ENCODE results near the gene GPC1.

GPC1 gene

DNA sequence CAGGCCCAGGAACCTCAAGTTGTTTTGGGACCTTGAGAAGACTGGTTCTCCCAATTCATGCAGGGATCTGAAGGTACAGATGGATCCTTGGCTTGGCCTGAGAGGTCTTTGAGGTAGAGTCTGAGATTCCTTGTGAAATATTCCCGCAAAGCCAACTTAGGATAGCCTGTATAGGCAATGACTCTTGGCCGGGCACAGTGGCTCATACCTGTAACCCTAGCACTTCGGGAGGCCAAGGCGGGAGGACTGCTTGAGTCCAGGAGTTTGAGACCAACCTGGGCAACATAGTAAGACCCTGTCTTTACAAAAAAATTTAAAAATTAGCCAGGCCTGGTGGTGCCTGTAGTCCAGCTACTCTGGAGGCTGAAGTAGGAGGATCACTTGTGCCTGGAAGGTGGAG lies 81.9 kb downstream of the GPC1 start:
- DNase-seq (ENCODE audit: low read depth), result no peak
- H3K4me3 ChIP-seq (ENCODE audit: low read length), result no peak overlapping the region
- TF ChIP-seq, protein P1, sequence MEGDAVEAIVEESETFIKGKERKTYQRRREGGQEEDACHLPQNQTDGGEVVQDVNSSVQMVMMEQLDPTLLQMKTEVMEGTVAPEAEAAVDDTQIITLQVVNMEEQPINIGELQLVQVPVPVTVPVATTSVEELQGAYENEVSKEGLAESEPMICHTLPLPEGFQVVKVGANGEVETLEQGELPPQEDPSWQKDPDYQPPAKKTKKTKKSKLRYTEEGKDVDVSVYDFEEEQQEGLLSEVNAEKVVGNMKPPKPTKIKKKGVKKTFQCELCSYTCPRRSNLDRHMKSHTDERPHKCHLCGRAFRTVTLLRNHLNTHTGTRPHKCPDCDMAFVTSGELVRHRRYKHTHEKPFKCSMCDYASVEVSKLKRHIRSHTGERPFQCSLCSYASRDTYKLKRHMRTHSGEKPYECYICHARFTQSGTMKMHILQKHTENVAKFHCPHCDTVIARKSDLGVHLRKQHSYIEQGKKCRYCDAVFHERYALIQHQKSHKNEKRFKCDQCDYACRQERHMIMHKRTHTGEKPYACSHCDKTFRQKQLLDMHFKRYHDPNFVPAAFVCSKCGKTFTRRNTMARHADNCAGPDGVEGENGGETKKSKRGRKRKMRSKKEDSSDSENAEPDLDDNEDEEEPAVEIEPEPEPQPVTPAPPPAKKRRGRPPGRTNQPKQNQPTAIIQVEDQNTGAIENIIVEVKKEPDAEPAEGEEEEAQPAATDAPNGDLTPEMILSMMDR (conservative IDR thresholded peaks at IDR 0.05; ENCODE audit: low read depth, low read length), result no peak

Measured in retinal pigment epithelial cell (primary cell).